Measurements from ENCODE around the gene HAND1. TPM values are rescaled to one million over a fixed set of nuclear protein-coding genes. Genes with fewer than 3 reads are reported as not detected.

Gene HAND1
- total RNA-seq, 4 donors from 2014 or later, result 6.7 to 8.0 (median 7.4) TPM

- no peak for DNase-seq
- peaks cover 8 to 69% (median 43%) of the 10 kb centered on the region in 4 donors for H3K4me1 ChIP-seq
- no peaks in the 10 kb centered on the region for H3K9me3 ChIP-seq
- intact Hi-C loops (cut with DNase I; ENCODE audit: low total_unique reads) (loop anchor here (10.0 kb wide), 1 partner anchor 45 kb away; no protein-coding TSS in a partner anchor), in situ Hi-C loops (cut with MboI; ENCODE audit: low pct_ligation_motif_present in 1 of 4, low pct_unique_long_range_greater_than_20kb in 1 of 4, low sequenced_read_pairs in 3 of 4) (no loop called here)
- no peaks in the 10 kb centered on the region for H3K36me3 ChIP-seq
- peaks cover 100% of the 10 kb centered on the region for H3K27me3 ChIP-seq
- H3K27ac ChIP-seq, result peak overlapping the region; percentile 56 to 91 (median 78)
- WGBS, 2 donors (ENCODE audit: low coverage in 1 of 2), result 25 to 32% methylated on average over 13 to 31 of the region's 31 CpGs
- no peak overlapping the region for H3K4me3 ChIP-seq
- TF ChIP-seq EP300 (IDR thresholded peaks at IDR 0.05; ENCODE audit: low read depth) (no peak), POLR2AphosphoS5 (IDR thresholded peaks at IDR 0.05) (no peak), POLR2A (IDR thresholded peaks at IDR 0.05) (no peak)
- TF ChIP-seq, protein P1, sequence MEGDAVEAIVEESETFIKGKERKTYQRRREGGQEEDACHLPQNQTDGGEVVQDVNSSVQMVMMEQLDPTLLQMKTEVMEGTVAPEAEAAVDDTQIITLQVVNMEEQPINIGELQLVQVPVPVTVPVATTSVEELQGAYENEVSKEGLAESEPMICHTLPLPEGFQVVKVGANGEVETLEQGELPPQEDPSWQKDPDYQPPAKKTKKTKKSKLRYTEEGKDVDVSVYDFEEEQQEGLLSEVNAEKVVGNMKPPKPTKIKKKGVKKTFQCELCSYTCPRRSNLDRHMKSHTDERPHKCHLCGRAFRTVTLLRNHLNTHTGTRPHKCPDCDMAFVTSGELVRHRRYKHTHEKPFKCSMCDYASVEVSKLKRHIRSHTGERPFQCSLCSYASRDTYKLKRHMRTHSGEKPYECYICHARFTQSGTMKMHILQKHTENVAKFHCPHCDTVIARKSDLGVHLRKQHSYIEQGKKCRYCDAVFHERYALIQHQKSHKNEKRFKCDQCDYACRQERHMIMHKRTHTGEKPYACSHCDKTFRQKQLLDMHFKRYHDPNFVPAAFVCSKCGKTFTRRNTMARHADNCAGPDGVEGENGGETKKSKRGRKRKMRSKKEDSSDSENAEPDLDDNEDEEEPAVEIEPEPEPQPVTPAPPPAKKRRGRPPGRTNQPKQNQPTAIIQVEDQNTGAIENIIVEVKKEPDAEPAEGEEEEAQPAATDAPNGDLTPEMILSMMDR (IDR thresholded peaks at IDR 0.05), result no peak
Measured at GRCh38 chr5:154479944-154480750, 2.1 kb upstream of the HAND1 start.

GRCh38 chr5:154479160-154479943 is 1.3 kb upstream of the HAND1 start:
- no peak for DNase-seq
- Histone ChIP-seq H3K4me3 (peak overlapping the region in 2 of 4 donors; percentile 15 to 51), H3K36me3 (no peaks in the 10 kb centered on the region), H3K27ac (peak overlapping the region; percentile 56 to 91 (median 78)), H3K4me1 (peaks cover 7 to 67% (median 46%) of the 10 kb centered on the region in 4 donors), H3K9me3 (no peaks in the 10 kb centered on the region), H3K27me3 (peaks cover 100% of the 10 kb centered on the region)
- intact Hi-C loops (cut with DNase I; ENCODE audit: low total_unique reads) (loop anchor here (10.0 kb wide), 1 partner anchor 45 kb away; no protein-coding TSS in a partner anchor), in situ Hi-C loops (cut with MboI; ENCODE audit: low pct_ligation_motif_present in 1 of 4, low pct_unique_long_range_greater_than_20kb in 1 of 4, low sequenced_read_pairs in 3 of 4) (no loop called here)
- WGBS, 2 donors (ENCODE audit: low coverage in 1 of 2), result 8 to 10% methylated on average over 4 to 44 of the region's 44 CpGs
- TF ChIP-seq EP300 (IDR thresholded peaks at IDR 0.05; ENCODE audit: low read depth) (no peak), POLR2AphosphoS5 (IDR thresholded peaks at IDR 0.05) (no peak), POLR2A (IDR thresholded peaks at IDR 0.05) (no peak)
- TF ChIP-seq, protein P1 (IDR thresholded peaks at IDR 0.05), result no peak

- H3K9me3 ChIP-seq, result no peaks in the 10 kb centered on the region
- peaks cover 100% of the 10 kb centered on the region for H3K27me3 ChIP-seq
- H3K27ac ChIP-seq, result peak overlapping the region; percentile 56 to 91 (median 78)
- peaks cover 7 to 63% (median 45%) of the 10 kb centered on the region in 4 donors for H3K4me1 ChIP-seq
- in situ Hi-C loops (cut with MboI; ENCODE audit: low pct_ligation_motif_present in 1 of 4, low pct_unique_long_range_greater_than_20kb in 1 of 4, low sequenced_read_pairs in 3 of 4), result no loop called here
- H3K4me3 ChIP-seq, result peak overlapping the region in 2 of 4 donors; percentile 15 to 51
- intact Hi-C loops (cut with DNase I; ENCODE audit: low total_unique reads), result loop anchor here (10.0 kb wide), 1 partner anchor 46 kb away; no protein-coding TSS in a partner anchor
- H3K36me3 ChIP-seq, result no peaks in the 10 kb centered on the region
- 7% methylated on average over 13 of the region's 27 CpGs; no CpG with 5 or more reads in 1 of the 2 donors for WGBS, 2 donors (ENCODE audit: low coverage in 1 of 2)
- no peak for DNase-seq
- TF ChIP-seq, protein P1 (IDR thresholded peaks at IDR 0.05), result no peak
- TF ChIP-seq EP300 (IDR thresholded peaks at IDR 0.05; ENCODE audit: low read depth) (no peak), POLR2AphosphoS5 (IDR thresholded peaks at IDR 0.05) (no peak), POLR2A (IDR thresholded peaks at IDR 0.05) (no peak)
Measured at GRCh38 chr5:154478752-154479159, 729 bp upstream of the HAND1 start.

Data from transverse colon (tissue), 4 donors.